Mammary epithelial cell (primary cell): ENCODE data around the gene PPARA.

ENCODE experiments used
- CTCF ChIP-seq, 2 donors: IDR thresholded peaks in 1 of 2; conservative IDR thresholded peaks in 1 of 2; 2 replicates each; pipeline ENCODE4 v1.5.1; 2011 to 2012; ENCODE audit warnings: inconsistent platforms in 2 of 2, low read length in 2 of 2, mild to moderate bottlenecking in 2 of 2, control low read depth in 1 of 2, low read depth in 1 of 2; ENCODE audit not compliant: insufficient read depth in 1 of 2; ENCODE audit errors: extremely low read depth in 1 of 2
- EZH2 ChIP-seq: IDR thresholded peaks from 2 replicates; pipeline ENCODE4 v1.6.1; 2012; ENCODE audit warnings: low read length, inconsistent platforms, borderline replicate concordance

- TF ChIP-seq CTCF (conservative IDR thresholded peaks at IDR 0.05 in 1 of 2, IDR thresholded peaks at IDR 0.05 in 1 of 2; ENCODE audit: extremely low read depth in 1 of 2, insufficient read depth in 1 of 2, low read depth in 1 of 2, low read length in 2 of 2): no peak
- no peak for TF ChIP-seq EZH2
Measured at GRCh38 chr22:46147471-46148267, 2.7 kb upstream of the PPARA start.
